ENCODE results near the gene MTRR.

Gene MTRR

DNA sequence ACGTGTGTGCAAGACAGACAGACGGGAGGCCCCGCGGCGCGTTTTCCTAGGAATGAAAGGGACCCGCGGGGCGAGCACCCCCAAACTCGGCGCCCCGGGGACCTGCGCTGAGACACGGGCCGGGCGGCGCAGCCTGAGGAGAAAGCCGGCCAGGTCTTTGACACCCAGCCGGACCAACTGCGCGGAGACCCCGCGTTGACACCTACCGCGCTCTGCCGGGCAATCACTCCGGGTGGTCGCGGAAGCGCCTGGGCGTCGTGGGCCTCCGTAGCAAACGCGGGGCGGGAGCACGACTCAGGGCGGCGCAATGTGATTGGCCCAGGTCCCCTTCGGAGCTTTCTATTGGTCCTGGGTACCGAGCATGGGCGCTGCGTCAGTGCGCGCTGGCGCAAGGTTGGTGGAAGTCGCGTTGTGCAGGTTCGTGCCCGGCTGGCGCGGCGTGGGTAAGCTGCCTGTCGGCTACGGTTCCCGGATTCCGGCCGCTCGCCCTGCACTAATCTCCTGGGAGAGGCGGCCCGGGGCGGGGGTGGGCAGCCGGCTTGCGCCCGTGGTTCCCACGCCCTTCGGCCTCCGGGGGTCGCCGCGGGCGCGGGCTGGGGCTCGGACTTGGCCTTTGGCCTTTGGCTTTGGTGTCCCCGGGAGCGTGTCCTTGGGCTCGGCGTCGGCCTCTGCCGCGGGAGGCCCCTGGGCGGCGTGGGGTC, at the start of gene MTRR, which contains the start of gene FASTKD3:
MTRR (plus strand) TSS at position 376 of the 701 bp plus-strand sequence. CDS start 1,647 bp downstream, outside the sequence.
FASTKD3 (minus strand) TSS at position 259 of the 701 bp plus-strand sequence. CDS start 948 bp downstream, outside the sequence.
- peak; percentile 92 for DNase-seq

DNA sequence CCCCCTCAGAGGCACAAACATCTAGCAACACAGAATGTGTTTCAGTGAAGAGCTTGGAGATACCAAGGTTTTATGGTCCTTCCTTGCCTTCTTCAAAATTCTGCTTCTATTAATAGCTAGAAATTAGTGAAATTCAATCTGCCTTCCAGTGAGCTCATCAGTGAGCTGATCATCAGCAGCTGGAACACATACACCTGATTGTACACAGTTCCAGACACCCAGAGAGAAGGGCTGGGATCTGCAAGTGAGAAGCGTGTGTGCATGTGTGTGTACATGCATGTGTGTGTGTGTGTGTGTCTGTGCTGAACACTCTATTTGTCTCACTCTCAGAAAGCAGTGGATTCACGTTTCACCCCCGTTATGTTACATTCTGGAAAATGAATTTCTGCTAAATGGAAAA, 46.5 kb upstream of the MTRR start:
- DNase-seq = no peak

DNA sequence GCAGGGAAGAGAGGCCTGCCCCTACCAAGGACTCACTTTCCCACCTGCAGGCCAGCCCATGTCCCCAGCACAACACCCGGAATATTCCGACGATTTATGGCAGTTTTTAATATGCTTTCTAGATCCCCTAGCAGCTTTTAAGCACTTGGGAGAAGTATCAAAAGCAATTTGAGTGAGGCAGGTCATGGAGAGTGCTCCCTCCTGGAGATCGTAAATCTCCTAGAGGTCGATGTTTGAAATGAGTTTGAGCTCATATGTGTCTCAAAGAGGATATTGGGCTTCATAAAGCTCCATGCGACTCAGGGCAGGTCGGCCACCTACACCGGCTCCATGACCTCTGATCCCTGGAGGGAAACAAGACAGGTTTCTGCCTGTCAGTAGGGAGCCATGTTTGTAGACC, 45.4 kb upstream of the MTRR start:
- DNase-seq = no peak

DNA sequence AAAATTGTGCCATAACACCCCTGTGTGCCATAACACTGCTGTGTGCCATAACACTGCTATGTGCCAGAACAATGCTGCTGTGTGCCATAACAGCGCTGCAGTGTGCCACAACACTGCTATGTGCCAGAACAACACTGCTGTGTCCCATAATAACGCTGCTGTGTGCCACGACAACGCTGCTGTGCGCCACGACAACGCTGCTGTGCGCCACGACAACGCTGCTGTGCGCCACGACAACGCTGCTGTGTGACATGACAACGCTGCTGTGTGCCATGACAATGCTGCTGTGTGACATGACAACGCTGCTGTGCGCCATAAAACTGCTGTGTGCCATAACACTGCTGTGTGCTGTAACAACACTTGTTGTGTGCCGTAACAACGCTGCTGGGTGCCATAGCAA, 44.0 kb upstream of the MTRR start:
- no peak for DNase-seq

DNA sequence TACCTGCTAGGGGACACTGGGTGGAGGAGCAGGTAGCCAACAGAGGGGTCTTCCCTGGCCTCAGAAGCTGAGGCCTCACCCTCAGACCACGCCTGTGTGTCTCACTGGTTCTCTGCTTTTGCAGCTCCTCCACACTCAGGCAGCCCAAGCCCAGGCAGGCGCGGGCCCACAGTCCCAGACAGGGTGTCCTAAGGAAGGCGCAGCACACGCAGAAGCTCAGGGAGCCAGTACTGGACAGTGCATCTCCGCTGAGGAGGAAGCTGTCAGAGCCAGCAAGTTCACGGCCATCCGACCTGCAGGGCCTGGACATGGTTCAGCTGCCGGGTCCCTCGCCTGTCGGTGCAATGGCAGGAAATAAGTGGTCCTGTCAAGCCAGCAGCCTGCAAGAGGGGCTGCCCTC, 43.3 kb upstream of the MTRR start:
- DNase-seq = no peak

DNA sequence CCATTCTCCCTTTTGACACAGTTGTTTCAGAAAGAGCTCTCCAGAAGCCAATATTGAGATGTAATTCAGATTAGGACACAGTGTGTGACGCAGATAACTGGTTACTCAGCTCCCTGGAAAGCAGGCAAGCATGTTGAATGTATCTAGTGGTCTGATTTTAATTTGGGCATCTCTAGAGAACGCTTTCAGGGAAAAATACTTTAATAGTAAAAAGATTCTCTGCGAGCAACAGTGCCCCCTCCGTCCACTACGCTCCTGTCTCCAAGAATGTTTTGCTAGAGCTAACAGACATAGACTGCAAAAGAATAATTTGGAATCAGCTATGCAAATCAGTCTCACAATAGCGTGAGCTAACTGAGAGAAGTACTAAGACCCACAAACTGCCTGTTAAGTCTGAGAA, 41.3 kb upstream of the MTRR start:
- no peak for DNase-seq

DNA sequence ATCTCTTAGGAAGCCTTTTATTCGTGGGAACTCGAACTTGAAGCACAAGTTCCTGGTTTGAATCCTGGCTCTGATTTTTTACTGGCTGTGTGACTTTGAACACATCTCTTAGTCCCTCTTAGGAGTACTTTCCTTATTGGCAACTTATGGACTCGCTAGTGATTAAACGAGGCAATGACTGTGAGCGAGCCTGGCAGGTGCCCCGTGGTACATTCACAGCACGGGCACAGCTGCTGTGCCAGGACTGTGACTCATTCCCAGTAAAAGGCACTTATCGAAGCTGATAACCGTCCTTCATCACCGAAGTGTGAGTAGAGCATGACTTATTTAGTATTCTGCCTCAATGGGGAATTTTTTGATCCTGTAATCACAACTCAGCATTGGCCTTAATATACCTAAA, 40.7 kb upstream of the MTRR start:
- DNase-seq = no peak

DNA sequence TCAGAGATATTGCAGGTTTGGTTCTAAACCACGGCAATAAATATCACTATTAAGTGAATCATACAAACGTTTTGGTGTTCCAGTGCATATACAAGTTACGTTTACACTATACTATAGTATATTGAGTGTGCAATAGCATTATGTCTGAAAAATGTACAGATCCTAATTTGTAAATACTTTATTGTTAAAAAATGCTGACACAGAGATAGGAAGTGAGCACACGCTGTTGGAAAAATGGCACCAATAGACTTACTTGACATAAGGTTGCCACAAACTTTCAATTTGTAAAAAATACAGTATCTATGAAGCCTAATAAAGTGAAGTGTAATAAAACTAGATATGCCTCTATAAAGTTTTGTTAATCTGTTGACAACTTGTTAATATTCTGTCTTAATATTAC, 34.0 kb upstream of the MTRR start:
- no peak for DNase-seq

DNA sequence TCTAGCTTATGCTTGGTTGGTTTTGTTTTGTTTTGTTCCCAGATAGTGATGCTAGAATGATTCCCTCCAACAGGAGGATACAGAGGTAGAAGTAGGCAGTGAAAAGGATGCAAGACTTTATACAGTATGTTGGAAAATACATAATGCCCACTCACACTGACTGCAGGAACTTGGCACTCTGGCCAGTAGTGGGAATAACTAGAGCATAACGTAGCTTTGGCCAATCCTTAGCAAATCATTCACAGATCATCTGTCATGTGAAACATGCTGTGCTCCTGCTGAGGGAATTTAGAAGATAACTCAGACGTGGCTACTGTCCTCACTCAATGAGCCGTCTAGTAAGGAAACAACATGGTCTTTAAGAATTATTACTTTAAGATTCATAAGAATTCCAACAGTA, 31.5 kb upstream of the MTRR start:
- no peak for DNase-seq

DNA sequence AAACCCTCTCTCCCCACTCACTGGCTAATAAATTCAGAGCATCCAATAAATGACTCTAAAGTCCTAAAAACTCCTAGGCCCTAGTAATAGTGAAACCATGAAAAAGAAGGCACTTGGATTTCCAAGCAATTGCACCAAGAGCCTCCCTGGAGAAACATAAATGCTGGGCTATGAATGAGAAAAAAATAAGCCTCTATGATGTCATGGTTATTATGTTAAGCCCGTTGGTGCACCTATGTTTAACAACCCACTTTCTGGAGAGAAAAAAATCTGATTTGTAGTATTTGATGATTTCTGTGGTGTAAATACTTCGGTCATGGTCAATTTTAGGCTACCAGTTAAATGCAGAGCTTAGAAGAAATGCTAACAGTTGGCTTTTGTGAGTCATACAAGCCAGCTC, 26.4 kb upstream of the MTRR start:
- DNase-seq = no peak

DNA sequence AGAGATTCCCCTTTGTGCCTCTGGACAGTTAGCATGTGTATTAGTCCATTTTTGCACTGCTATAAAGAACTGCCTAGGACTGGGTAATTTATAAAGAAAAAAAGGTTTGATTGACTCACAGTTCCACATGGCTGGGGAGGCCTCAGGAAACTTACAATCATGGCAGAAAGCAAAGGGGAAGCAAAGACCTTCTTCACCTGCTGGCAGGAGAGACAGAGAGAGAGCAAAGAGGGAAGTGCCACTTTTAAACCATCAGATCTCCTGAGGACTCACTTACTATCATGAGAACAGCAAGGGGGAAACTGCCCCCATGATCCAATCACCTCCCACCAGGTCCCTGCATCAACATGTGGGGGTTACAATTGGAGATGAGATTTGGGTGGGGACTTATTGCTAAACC, 24.0 kb upstream of the MTRR start:
- no peak for DNase-seq

DNA sequence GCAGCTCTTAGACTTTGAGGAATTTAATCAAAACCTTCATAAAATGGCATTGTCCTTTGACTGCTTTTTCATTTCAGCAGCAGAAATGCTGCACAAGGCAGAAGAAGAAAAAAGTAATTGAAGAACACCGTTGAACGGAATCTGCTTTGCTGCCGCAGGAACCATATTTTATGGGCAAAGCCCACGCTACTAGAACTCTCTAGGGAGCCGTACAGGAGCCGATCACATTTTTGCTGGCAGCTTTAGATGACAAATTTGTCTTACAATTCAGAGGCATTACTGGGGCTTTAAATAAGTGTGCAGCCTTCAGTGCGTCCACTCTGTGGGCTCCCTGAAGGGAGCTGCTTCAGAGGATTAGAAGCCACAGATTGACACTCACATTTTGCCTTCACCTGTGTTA, 23.4 kb upstream of the MTRR start:
- DNase-seq = no peak

DNA sequence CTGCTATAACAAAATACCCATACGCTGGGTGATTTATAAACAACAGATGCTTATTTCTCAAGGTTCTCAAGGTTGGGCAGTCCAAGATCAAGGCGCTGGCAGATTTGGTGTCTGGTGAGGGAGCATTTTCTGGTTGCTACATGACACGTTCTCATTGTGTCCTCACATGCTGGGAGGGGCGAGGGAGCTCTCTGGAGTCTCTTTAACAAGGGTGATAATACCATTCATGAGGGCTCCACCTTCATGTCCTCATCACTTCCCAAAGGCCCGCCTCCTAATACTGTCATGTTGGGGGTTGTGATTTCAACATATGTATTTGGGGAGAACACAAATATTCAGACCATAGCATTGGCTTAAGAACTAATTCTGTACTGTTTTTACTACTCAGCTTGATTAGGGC, 22.6 kb upstream of the MTRR start:
- no peak for DNase-seq

DNA sequence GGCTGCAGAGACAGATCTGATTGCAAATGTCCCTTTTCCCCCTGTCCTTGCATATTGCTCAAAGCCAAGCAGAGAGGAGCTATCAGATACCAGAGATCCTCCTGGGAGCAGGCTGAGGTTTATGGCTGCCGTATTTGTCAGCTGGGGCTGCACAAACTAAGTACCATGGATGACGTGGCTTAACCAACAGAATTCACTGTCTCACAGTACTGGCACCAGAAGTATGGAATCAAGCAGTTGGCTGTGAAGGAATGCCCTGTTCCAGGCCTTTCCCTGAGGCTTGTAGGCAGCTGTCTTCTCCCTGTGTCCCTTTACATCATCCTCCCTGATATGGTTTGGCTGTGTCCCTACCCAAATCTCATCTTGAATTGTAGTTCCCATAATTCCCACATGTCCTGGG, 20.7 kb upstream of the MTRR start:
- no peak for DNase-seq

DNA sequence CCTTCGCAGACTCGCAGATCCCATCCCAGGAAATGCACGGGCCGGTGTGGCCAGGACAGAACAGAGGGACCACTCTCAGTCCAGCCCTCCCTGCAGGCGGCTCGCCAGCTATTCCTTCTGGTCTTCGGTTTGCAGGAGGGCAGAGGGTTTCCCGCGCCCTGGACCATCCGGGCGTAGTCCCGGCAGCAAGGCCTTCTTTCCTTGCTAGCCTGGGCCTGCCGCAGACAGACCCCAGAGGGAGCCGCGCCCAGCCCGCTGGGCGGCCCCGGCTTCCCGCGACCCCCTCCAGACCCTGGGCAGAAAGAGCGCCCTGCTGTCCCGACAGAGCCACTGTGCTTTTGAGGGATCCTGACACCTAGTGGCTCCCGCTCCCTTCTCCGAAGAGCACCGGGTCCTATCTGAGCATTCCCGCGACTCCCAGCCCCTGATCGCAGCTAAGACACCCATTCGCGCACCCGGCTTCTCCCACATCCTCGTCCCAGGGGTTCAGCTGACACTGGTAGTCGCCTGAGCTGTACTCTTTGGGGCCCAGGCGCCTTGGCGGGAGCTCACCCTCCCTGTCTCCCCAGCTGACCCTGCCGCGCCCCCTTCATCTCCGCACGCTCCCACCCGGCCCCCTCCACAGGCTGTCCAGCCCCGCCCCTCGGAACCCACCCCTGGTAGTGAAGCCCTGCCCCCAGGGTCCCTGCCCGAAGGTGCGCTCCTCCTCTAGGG, 19.1 kb upstream of the MTRR start:
- no peak for DNase-seq

DNA sequence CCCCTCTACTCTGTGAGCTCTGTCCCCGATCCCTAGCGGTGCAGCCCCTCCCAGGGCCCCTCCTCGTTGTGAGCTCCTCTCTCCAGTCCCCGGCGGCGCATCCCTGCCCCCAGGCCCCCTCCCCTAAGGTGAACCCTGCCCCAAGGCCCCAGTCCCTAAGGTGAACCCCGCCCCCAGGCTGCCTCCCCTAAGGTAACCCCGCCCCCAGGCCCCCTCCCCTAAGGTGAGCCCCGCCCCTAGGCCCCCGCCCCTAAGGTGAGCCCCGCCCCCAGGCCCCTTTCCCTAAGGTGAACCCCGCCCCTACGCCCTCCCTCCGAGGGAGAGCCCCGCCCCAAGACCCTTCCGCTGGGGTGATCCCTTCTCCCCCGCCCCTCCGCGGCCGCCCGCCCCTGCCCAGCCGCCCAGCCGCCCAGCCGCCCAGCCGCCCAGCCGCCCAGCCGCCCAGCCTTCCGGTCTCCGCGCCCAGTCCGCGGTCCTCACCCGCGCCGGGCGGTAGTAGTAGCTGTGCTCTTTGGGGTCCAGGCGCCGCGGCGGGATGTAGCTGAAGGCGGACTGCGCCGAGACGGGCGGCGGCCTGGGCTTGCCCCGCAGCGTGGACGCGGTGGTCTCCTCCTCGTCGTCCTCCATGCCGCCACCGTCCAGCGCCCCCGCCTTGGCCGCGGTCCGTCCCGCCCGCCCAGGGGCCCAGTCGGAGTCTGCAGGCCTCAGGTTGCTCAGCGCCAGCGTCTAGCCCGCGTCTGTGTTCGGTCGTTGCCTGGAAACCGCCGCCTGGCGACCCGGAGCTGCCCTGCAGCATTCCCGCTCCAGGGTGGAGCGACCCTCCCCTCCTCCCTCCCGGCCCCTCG, 18.3 kb upstream of the MTRR start, which contains the start of gene CFAP90:
CFAP90 (minus strand) TSS at position 739 of the 845 bp plus-strand sequence; CDS start at position 627, 112 bp downstream.
- DNase-seq = peak; percentile 69

DNA sequence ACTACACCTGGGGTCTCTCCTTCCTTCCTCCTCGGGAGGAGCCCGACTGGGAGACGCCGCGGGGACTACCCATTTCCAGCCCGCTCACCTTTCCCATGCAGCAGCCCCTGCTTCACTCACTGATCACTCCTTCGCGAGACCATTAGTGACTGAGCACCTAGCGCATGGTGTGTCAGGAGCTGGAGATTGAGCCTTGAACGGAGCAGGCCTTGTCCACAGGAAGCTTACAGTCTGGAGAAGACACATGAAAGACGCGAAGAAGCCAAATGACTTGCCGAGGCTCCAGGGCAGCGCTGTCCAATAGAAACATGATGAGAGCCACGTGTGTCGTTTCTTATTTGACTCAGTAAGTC, 17.7 kb upstream of the MTRR start:
- DNase-seq = no peak

DNA sequence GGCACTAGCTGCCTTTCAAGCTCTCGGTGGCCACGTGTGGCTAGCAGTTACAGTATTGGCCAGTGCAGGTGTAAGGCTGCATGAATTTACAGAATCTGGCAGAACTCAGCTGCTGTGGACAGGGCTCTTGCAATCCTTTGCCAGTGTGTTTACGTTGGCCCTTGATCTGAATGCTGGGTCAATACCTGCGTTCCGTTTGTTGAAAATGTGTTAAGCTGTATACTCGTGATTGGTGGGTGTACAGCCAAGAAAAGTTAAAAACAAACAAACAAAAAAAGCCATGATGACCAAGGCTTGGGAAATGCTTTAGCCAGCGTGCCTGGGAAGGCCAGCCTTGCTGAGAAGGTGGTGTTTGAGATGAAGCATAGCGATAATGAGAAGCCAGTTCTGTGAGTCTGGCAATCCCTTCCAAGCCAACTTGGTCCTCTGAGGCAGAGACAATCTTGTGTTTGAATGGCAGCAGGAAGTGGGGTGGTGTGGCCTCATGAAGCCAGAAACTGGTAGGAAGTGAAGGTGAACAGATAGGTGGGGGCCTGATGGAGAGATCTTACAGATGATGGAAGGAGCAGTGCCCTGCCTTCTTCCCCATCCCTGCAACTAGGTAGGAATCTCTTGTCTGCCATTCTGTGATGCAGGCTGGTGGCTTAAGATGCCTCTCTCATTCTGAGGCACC, 17.2 kb upstream of the MTRR start:
- DNase-seq = no peak

DNA sequence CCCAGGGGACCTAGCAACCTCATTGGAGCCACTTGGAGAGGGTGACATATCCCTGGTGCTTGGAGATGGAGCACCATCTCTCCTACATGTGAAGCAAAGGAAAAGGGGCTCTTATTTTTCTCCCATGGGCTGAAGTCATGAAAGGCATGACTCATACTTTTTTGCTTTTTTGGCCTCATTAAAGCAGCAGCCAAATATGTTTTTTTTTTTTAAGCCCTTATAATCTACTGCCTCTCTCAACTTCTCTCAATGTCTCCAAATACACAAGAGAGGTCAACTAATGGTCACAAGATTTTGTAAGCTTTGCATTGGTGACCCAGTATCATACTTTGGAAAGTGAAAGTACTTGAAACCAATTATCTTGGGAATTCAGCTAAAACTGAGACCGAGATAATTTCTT, 16.4 kb upstream of the MTRR start:
- DNase-seq = no peak

DNA sequence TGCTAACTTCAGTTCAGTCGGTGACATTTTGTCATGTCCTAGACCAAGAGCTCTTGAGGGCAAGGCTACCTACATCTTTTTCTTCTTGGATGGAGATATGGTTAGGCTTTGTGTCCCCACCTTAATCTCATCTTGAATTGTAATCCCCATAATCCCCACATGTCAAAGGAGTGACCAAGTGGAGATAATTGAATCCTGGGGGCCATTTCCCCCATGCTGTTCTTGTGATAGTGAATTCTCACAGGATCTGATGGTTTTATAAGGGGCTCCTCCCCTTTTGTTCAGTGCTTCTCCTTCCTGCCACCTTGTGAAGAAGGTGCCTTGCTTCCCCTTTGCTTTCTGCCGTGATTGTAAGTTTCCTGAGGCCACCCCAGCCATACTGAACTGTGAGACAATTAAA, 16.0 kb upstream of the MTRR start:
- no peak for DNase-seq

DNA sequence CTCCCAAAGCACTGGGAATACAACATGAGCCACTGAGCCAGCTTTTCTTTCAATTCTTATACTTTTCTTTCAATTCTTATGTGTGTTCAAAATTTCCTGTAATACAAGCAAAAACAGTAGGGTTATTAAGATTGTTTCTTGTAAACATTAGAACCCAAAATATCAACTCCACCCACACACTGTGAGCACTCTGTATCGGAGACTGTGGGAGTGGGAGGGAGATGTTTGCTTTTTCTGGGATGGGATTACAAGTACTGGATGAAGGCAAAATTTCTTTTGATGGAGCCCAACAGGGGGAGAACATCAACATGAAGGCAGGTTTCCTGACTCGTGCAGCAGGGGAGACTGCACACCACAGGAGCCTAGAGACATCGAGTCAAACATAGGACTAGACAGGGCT, 13.3 kb upstream of the MTRR start:
- no peak for DNase-seq

DNA sequence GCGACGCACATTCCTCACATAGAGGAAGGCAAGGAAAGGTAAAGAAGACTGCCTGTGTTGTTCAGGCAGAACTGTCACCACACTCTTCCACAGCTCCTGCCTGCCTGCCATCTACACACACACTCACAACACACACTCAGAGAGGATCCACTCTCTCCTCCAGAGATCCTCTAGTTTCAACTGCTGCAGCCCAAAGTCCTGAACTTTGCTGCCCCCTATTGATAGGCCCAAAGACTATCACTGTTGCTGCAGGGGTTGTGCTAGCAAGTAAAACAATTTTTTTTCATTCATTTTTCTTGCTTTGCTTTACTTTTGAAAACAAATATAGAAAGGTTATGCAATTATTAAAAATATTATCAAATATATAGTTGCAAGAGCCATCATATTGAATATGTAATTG, 12.1 kb upstream of the MTRR start:
- DNase-seq = peak; percentile 48

DNA sequence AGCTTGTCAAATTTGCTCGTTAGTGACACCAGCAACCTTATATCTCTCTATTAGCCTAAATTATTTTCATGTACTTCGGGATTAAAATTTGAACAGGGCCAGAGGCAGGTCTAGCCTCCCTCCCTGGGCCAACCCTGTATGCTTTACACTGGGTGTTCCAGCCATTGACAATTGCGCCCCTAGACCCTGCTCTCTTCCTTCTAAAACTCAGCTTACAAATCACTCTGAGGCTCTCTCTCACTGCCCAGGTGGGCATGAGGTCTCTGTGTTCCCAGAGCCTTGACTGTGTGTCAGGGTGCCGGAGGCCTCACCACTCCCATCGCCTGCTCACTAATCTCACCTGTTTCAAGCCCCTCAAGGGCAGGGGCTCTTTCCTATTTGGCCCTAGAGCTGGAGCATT, 11.6 kb upstream of the MTRR start:
- no peak for DNase-seq

Measured in NCI-H1436 (cell line).